SK-N-SH treated with all-trans-retinoic acid at 6 μM for 48 hours (cell line): Measurements from ENCODE around the gene ALX4.

Source experiments
- ATAC-seq: fragments of 200-7000 bp; cut with Tn5 transposase; 3 replicates; pipeline ENCODE4 v1.9.1; 2020; ENCODE audit warnings: mild to moderate bottlenecking, moderate library complexity
- ARNTL ChIP-seq: fragments of 450-650 bp; formaldehyde crosslinking; IDR thresholded peaks from 2 replicates; pipeline ENCODE4 v1.5.0; 2020; ENCODE audit warnings: low read depth, mild to moderate bottlenecking, moderate library complexity, borderline replicate concordance
- BACH2 ChIP-seq: fragments of 250-450 bp; sonication (Bioruptor Pico); IDR thresholded peaks from 2 replicates; pipeline ENCODE4 v1.9.0; 2021; ENCODE audit warnings: mild to moderate bottlenecking, borderline replicate concordance
- CSDC2 ChIP-seq: fragments of 250-450 bp; sonication (Bioruptor Pico); IDR thresholded peaks from 2 replicates; pipeline ENCODE4 v1.5.0; 2020; ENCODE audit warnings: mild to moderate bottlenecking, moderate library complexity
- CSRNP3 ChIP-seq: fragments of 250-450 bp; sonication (Bioruptor Pico); IDR thresholded peaks from 2 replicates; pipeline ENCODE4 v1.5.1; 2021; ENCODE audit warnings: mild to moderate bottlenecking, moderate library complexity
- GLIS3 ChIP-seq: fragments of 250-450 bp; sonication (Bioruptor Pico); IDR thresholded peaks from 2 replicates; pipeline ENCODE4 v1.5.0; 2020; ENCODE audit warnings: mild to moderate bottlenecking, moderate library complexity
- OSR1 ChIP-seq: fragments of 250-450 bp; sonication (Bioruptor Pico); IDR thresholded peaks from 2 replicates; pipeline ENCODE4 v1.8.0; 2022; ENCODE audit warnings: moderate library complexity, mild to moderate bottlenecking, inconsistent platforms
- PATZ1 ChIP-seq: fragments of 250-450 bp; sonication (Bioruptor Pico); IDR thresholded peaks from 2 replicates; pipeline ENCODE4 v1.8.0; 2020; ENCODE audit warnings: mild to moderate bottlenecking, moderate library complexity, borderline replicate concordance
- POU6F1 ChIP-seq: fragments of 250-450 bp; sonication (Bioruptor Pico); IDR thresholded peaks from 2 replicates; pipeline ENCODE4 v1.8.0; 2021; ENCODE audit warnings: low read depth, mild to moderate bottlenecking, moderate library complexity, borderline replicate concordance
- PPARA ChIP-seq: fragments of 250-450 bp; sonication (Bioruptor Pico); IDR thresholded peaks from 2 replicates; pipeline ENCODE4 v1.5.0; 2020; ENCODE audit warnings: mild to moderate bottlenecking, borderline replicate concordance
- RARB ChIP-seq: fragments of 250-450 bp; sonication (Bioruptor Pico); IDR thresholded peaks from 2 replicates; pipeline ENCODE4 v1.8.0; 2021; ENCODE audit warnings: mild to moderate bottlenecking, moderate library complexity
- TCF4 ChIP-seq: fragments of 250-450 bp; sonication (Bioruptor Pico); IDR thresholded peaks from 2 replicates; pipeline ENCODE4 v1.8.0; 2021; ENCODE audit warnings: mild to moderate bottlenecking, moderate library complexity, borderline replicate concordance
- ZC3H10 ChIP-seq: fragments of 250-450 bp; sonication (Bioruptor Pico); IDR thresholded peaks from 2 replicates; pipeline ENCODE4 v1.5.1; 2021; ENCODE audit warnings: mild to moderate bottlenecking, moderate library complexity
- ZFP3 ChIP-seq: fragments of 250-450 bp; sonication (Bioruptor Pico); IDR thresholded peaks from 2 replicates; pipeline ENCODE4 v1.5.0; 2020; ENCODE audit warnings: mild to moderate bottlenecking, moderate library complexity
- ZNF565 ChIP-seq: fragments of 450-650 bp; formaldehyde crosslinking; conservative IDR thresholded peaks from 2 replicates; pipeline ENCODE4 v1.5.0; 2020; ENCODE audit warnings: low read depth, mild to moderate bottlenecking, moderate library complexity
- ZNF70 ChIP-seq: fragments of 450-650 bp; formaldehyde crosslinking; IDR thresholded peaks from 2 replicates; pipeline ENCODE4 v1.5.0; 2020; ENCODE audit warnings: mild to moderate bottlenecking, moderate library complexity
- ZNF8 ChIP-seq: fragments of 450-650 bp; formaldehyde crosslinking; IDR thresholded peaks from 2 replicates; pipeline ENCODE4 v1.5.0; 2020; ENCODE audit warnings: mild to moderate bottlenecking, moderate library complexity
- TF ChIP-seq, protein P1 (sequence below): fragments of 250-450 bp; sonication (Bioruptor Pico); IDR thresholded peaks from 2 replicates; pipeline ENCODE4 v1.5.0; 2020; ENCODE audit warnings: mild to moderate bottlenecking, moderate library complexity

ALX4 gene

DNA sequence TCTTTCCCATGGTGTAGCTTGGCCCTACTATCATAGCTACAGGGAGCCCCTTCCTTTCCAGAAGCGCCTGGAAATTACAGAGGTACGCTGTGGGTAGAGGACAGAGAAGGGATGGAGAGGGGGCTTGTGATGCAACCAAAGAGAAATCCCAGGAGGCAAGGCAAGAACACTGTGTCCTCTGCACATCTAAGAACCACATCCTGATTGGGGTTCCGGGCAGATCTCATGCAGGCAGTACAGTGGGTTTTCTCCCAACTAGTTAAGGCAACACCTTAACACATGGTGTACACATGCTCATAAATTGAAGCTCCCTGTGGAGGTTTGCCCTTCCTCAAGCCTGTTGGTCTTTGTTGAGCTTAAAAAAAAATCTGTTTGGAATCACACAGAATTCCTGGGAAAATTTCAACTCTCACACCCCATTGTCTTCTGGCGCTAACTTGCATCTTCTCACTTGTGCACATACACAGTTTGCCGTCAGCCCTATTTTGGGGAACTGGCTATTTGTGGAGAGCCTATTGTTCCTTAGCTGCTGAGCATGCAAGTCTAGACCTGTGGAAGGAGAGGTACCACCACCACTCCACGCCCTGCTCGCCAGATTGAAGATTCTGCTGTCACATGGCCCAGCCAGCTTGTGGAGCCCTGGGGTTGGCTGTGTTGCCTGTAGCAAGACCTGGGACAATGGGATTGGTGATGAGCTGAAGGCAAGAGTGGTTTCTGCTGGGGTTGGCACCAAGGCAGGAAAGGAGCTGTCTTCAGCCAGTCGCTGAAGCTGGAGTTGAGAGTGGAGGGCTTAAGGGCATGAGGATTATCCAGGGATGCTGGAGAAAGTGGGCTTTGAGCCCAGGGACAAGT is 52.4 kb downstream of the ALX4 start (continued):
- TF ChIP-seq CSRNP3 (CRISPR knock-in tag) (no peak), ZFP3 (CRISPR knock-in tag) (no peak), CSDC2 (no peak)
- TF ChIP-seq, all 23 proteins: peak for 0

DNA sequence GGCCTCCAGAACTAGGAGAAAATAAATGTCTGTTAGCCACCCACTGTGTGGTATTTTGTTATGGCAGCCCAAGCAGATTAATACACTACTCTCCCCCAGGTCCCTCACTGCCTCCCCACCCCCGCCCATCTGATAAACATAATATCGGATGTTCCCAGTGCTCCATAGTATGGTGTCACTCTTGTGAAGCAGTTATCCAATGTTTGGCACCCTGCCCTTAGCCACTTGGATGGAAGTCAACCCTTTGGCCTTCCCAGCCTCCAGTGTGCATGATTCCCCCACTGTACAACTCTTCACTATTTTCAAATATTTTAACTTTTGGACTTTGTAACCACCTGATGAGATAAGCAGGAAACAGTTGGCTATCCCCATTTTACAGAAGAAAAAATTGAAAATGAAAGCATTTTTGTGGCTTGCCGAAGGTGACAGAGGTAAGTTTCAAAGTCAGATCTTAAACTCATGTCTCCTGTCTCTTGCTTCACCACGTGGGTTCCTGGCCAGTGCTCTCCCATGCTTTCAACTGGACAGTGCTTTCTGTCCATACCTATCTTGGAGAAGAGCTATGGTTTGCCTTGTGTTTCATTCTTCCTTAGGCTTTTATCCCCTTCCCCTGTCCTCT is 53.2 kb downstream of the ALX4 start:
- no peak for TF ChIP-seq ARNTL (CRISPR knock-in tag)
- TF ChIP-seq GLIS3 (CRISPR knock-in tag): no peak
- no peak for TF ChIP-seq ZNF565 (CRISPR knock-in tag)
- no peak for TF ChIP-seq RARB (CRISPR knock-in tag)
- TF ChIP-seq POU6F1: no peak
- TF ChIP-seq PATZ1 (CRISPR knock-in tag): no peak
- no peak for TF ChIP-seq CSRNP3 (CRISPR knock-in tag)
- TF ChIP-seq, protein P1, sequence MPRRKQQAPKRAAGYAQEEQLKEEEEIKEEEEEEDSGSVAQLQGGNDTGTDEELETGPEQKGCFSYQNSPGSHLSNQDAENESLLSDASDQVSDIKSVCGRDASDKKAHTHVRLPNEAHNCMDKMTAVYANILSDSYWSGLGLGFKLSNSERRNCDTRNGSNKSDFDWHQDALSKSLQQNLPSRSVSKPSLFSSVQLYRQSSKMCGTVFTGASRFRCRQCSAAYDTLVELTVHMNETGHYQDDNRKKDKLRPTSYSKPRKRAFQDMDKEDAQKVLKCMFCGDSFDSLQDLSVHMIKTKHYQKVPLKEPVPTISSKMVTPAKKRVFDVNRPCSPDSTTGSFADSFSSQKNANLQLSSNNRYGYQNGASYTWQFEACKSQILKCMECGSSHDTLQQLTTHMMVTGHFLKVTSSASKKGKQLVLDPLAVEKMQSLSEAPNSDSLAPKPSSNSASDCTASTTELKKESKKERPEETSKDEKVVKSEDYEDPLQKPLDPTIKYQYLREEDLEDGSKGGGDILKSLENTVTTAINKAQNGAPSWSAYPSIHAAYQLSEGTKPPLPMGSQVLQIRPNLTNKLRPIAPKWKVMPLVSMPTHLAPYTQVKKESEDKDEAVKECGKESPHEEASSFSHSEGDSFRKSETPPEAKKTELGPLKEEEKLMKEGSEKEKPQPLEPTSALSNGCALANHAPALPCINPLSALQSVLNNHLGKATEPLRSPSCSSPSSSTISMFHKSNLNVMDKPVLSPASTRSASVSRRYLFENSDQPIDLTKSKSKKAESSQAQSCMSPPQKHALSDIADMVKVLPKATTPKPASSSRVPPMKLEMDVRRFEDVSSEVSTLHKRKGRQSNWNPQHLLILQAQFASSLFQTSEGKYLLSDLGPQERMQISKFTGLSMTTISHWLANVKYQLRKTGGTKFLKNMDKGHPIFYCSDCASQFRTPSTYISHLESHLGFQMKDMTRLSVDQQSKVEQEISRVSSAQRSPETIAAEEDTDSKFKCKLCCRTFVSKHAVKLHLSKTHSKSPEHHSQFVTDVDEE: no peak
- no peak for ATAC-seq

GRCh38 chr11:44255406-44256071 is 54.4 kb downstream of the ALX4 start:
- TF ChIP-seq RARB (CRISPR knock-in tag) (no peak), ZNF8 (no peak)
- TF ChIP-seq, all 23 proteins: peak for 0
- no peak for ATAC-seq

DNA sequence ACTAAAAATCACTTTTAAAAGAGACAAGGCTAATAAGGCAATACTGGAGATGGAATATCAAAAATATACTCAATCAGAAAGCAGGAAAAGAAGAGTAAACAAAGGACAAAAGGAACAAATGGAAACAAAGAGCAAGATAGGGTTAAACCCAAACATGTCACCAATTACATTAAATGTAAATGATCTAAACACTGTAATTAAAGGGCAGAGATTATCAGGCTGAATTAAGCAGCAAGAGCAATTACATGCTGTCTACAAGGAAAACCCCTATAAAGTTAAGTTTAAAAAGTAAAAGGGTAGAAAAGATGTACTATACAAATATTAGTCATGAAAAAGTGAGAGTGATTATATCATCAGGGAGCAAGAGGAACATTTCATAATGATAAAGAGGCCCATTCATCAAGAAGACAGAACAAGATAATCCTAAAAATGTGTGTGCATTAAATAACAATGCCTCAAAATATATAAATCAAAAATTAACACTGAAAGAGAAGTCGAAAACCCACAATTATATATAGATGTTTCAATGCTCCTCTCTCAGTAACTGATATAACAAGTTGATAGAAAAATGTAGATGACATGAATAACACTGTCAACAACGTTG is 56.8 kb downstream of the ALX4 start:
- no peak for ATAC-seq
- TF ChIP-seq ZNF70 (CRISPR knock-in tag) (no peak), PPARA (CRISPR knock-in tag) (no peak), RARB (CRISPR knock-in tag) (no peak), OSR1 (no peak), BACH2 (CRISPR knock-in tag) (no peak), TCF4 (no peak), ZC3H10 (CRISPR knock-in tag) (no peak), PATZ1 (CRISPR knock-in tag) (no peak)
- TF ChIP-seq, protein P1: no peak
